Hematopoietic multipotent progenitor cell (in vitro differentiated cells): Measurements from ENCODE around the gene UBE2Z. TPM values are rescaled to one million over a fixed set of nuclear protein-coding genes. Genes with fewer than 3 reads are reported as not detected.
A peak's percentile ranks its signal among the peaks of the same experiment; 100 is the strongest.

Source experiments
- DNase-seq, 3 donors: peaks; one replicate each; pipeline ENCODE4 v3.0.0-alpha.2; 2011 to 2015; ENCODE audit warnings: low read depth in 2 of 3, low spot score in 2 of 3
- small RNA-seq: library from RNA; depleted of rRNA; stranded (forward); fragments of <200 nt; gene quantifications from one replicate; pipeline ENCODE3, GENCODE V24; 2012
- total RNA-seq: library from RNA; depleted of rRNA; stranded (reverse); fragments of >200 nt; gene quantifications from one replicate; pipeline ENCODE4 v1.2.3, GENCODE V29; 2012

UBE2Z gene
- total RNA-seq, 1 donor = 59.2 TPM

DNA sequence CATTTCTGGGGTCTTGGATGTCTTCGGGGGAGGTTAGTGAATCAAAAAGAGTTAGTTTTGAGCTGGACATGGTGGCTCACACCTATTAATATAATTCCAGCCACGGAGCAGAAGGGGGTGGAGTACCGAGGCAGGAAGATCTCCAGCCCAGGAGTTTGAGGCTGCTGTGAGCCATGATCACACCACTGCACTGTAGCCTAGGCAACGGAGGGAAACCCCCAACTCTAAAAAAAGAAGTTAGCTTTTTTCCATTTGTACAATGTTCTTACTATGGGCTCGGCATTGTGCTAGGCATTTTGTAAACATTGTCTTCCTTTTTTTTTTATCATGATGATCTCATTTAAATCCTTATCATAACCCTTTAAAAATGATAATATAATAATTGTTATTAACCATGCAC, 44.7 kb downstream of the UBE2Z start:
- DNase-seq = peak in 2 of 3 donors; percentile 31 to 38

DNA sequence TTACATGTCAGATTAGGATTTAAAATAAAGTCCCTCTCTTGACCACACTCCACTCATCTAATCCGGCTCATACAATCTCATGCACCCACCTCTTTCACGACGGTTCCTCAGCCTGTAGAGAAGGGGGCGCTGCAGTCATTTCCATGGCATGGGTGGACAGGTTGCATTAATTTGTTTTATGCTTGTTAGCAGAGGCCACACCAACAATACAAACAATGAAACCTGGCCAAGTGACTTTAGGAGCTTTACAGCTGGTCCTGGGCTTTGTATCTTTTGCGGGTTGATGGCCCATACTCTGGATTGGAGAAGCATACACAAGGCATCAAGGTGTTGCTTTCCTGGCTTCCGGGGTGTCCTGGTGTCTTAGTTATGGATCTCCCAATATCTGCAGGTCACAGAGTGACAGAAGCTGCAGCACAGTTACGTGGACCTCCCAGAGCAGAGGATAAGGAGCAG, 46.1 kb downstream of the UBE2Z start:
- DNase-seq = peak in 2 of 3 donors; percentile 18 to 33

- no peak for DNase-seq
These were observed 52.8 kb downstream of the UBE2Z start for GRCh38 chr17:48960834-48961515.

- DNase-seq = no peak
These were observed 53.5 kb downstream of the UBE2Z start for GRCh38 chr17:48961516-48962233.

DNA sequence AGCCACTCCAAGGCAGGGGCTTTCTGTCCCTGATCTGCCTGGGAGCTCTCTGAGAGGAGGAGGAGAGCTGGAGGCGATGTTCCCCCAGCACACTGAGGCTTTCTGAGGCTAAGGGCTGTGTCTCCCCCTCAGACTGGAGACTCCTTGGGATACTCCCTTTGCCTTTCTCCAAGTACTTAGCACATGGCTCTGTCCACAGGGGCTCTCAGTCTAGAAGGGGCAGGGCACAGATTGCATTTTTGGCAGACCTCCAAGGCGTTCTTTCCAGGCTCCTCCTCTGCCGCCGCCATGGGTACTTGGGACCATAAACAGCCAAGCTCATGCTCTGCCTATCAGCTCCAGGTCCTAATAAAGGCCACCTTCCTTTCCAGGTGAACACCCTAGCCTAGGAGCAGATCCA, 62.0 kb downstream of the UBE2Z start:
- DNase-seq = no peak

DNA sequence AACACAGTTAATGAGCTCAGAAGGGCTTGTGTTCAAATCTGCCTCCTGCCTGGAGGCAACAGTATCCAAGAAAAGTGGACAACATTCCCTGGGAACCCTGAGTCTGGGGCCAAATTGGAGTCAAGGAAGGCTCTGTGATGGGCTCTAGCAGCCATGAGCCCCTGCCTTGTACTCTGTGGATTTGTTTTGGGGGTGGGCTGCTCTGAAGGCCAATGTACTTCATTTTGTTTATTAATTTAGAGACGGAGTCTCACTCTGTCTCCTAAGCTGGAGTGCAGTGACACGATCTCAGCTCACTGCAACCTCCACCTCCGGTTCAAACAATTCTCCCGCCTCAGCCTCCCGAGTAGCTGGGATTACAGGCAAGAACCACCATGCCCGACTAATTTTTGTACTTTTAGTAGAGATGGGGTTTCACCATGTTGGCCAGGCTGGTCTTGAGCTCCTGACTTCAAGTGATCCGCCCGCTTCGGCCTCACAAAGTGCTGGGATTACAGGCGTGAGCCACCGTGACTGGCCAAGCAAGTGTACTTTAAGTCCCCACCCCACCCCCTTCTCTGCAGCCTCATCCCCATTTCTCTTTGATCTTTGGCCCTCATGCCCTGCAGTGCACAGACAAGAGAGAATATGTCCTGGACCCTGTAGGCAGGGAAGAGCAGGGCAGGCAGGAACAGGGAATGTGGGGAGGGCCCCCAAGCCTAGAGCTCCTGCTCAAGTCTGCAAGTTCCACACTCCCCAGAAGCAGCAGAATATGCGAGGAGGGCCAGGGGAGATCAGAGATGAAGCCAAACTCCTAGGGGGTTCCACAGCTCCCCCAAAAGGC, 62.9 kb downstream of the UBE2Z start:
- no peak for DNase-seq

- no peak for DNase-seq
These were observed 64.5 kb downstream of the UBE2Z start for GRCh38 chr17:48972749-48973097.

DNA sequence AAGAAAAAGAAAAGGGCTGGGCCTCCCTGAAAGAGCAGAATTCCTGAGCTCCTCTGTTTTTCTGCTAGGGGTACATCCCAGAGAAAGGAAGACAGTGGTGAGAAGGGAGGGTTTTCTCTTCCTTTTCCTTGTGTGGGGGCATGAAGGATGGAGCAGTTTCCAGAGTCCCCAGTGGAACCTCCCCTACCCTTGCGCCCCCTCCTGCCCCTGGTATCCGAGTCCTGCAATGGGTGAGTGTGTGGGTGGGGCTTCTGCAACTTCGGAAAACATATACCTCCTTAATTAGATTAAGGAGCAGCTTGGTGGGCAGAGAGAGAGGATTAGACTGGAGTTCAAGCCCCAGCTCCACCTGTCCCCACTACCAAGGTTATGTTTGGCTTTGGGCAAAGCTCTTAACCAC, 65.6 kb downstream of the UBE2Z start:
- DNase-seq = no peak

Small RNAs within 50 kb of the gene (small RNA-seq; reads per million reads assigned to genes)
- gene AC068531.1 (not detected), gene RF00263 (not detected), gene RF01210 (not detected), gene RNU1-42P (not detected)

Other genes with a start within 250 kb of the UBE2Z start
- gene PRAC1, start 185.9 kb upstream of the UBE2Z start, total RNA-seq = not detected
- gene PRAC2, start 185.2 kb upstream of the UBE2Z start, total RNA-seq = not detected
- gene HOXB13, start 179.7 kb upstream of the UBE2Z start, total RNA-seq = not detected
- gene TTLL6, start 91.2 kb upstream of the UBE2Z start, total RNA-seq = 1.1 TPM
- 75.7 TPM for gene CALCOCO2, start 77.4 kb upstream of the UBE2Z start, total RNA-seq
- 47.7 TPM for gene ATP5MC1, start 15.6 kb upstream of the UBE2Z start, total RNA-seq
- 43.4 TPM for gene SNF8, start 36.4 kb downstream of the UBE2Z start, total RNA-seq
- not detected for gene GIP, start 60.2 kb downstream of the UBE2Z start, total RNA-seq
- gene IGF2BP1, start 89.0 kb downstream of the UBE2Z start, total RNA-seq = under 0.01 TPM
- not detected for gene B4GALNT2, start 224.4 kb downstream of the UBE2Z start, total RNA-seq